Astrocyte of the spinal cord (primary cell): ENCODE results near the gene WLS.

ENCODE experiments used
- DNase-seq: peaks from one replicate; pipeline ENCODE4 v3.0.0; 2011; ENCODE audit warnings: low read depth, low spot score
- H3K4me3 ChIP-seq: 2 replicates; pipeline ENCODE4 v1.5.1; 2011; ENCODE audit warnings: low read depth, mild to moderate bottlenecking, low read length, moderate library complexity
- CTCF ChIP-seq: IDR thresholded peaks from 2 replicates; pipeline ENCODE4 v1.5.1; 2012; ENCODE audit warnings: low read depth, mild to moderate bottlenecking, low read length, inconsistent platforms
- in situ Hi-C: cut with HindIII; loops from 2 replicates; pipeline ENCODE4 v1.10.0; 2017; ENCODE audit warnings: low sequenced_read_pairs

WLS gene

GRCh38 chr1:68202239-68202832 is 30.0 kb downstream of the WLS start:
- no peak overlapping the region for H3K4me3 ChIP-seq
- in situ Hi-C loops: no loop called here
- peak; percentile 71 for DNase-seq
- TF ChIP-seq CTCF: no peak

- H3K4me3 ChIP-seq: no peak overlapping the region
- in situ Hi-C loops: no loop called here
These were observed 30.6 kb downstream of the WLS start for GRCh38 chr1:68201546-68202238.

GRCh38 chr1:68199603-68200002 is 32.7 kb downstream of the WLS start:
- in situ Hi-C loops: no loop called here
- TF ChIP-seq CTCF: no peak
- no peak overlapping the region for H3K4me3 ChIP-seq
- DNase-seq: no peak

More at GRCh38 chr1:68201546-68202238, 30.6 kb downstream of the WLS start:
- DNase-seq: peak; percentile 25
- TF ChIP-seq CTCF: no peak

GRCh38 chr1:68198752-68199151 is 33.6 kb downstream of the WLS start:
- in situ Hi-C loops: no loop called here
- TF ChIP-seq CTCF: no peak
- H3K4me3 ChIP-seq: no peak overlapping the region
- peak; percentile 40 for DNase-seq

- no peak for DNase-seq
- in situ Hi-C loops: no loop called here
- TF ChIP-seq CTCF: no peak
- no peak overlapping the region for H3K4me3 ChIP-seq
These were observed 34.4 kb downstream of the WLS start for GRCh38 chr1:68197891-68198290.

GRCh38 chr1:68197461-68197860 is 34.9 kb downstream of the WLS start:
- in situ Hi-C loops: no loop called here
- H3K4me3 ChIP-seq: no peak overlapping the region
- TF ChIP-seq CTCF: no peak
- no peak for DNase-seq
